Kasumi-1 (cell line): ENCODE data around the gene MEIOB.
A peak's percentile ranks its signal among the peaks of the same experiment; 100 is the strongest.

Source experiments
- DNase-seq, 2 experiments: peaks; one replicate each; lab custom pipeline; 2025; lab: John Stamatoyannopoulos, UW

MEIOB gene

DNA sequence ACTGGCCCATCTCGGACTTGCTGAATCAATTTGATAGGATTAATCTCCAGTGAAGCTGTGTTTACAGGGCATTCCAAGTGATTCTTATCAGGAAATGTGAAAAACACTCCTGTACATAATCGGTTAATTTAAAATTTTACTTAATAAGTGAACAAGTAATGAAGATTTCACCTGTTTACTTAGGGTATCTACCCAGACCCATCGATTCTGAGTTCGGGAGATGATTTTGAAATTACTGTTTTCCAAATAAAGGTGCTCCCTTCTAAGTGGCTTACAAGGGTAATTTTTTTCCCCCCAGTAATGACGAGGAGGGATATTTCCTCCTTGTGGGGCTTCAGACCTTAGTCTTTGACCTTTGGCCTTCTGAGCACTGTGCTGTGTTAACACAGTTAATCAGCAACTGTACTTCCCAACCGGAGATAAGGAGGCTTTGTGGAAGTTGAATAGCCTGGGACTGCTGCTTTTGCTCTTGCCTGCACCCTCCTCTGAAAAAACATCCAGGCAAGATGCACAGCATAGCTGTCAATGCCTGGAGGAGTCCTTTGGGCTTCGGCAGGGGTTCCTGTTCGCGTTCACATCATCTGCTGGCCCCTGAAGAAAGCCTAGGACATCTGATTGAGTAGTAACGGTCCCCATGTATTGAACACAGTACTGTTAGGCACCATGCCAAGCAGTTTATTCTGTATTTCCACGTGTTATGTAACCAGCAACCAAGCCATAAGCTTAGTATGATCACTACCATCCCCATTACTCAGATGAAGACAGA is 43.1 kb downstream of the MEIOB start:
- no peak for DNase-seq

DNA sequence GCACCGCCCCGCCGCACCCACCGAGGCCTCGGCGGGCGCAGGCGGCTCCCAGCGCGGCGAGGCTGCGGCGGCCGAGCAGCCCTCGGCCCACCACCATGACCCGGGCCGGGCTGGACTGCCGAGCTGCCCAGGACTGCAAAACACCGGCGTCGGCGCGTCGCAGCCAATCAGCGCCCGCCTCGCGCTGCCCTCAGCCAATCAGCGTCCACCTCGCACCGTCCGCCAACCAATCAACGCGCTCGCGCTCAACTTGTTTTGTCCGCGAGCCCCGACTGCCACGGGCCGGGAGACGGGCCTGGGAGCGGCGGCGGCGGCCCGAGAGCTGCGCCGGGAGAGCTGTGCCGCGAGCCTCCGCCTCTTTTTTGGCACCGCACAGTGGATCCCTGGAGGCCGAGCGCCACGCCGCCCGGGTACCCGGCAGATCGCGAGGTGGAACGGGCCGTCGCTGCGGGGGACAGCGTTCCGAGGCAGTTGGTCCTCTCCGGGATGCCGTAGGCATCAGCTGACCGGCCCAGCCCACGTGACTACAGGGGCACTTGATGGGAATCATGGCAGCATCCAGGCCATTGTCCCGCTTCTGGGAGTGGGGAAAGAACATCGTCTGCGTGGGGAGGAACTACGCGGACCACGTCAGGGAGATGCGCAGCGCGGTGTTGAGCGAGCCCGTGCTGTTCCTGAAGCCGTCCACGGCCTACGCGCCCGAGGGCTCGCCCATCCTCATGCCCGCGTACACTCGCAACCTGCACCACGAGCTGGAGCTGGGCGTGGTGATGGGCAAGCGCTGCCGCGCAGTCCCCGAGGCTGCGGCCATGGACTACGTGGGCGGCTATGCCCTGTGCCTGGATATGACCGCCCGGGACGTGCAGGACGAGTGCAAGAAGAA is 45.0 kb downstream of the MEIOB start, which contains the start of the genes FAHD1 and HAGH:
FAHD1 (plus strand) TSS at position 516 of the 883 bp plus-strand sequence; CDS start at position 549, 33 bp downstream.
HAGH (minus strand) TSS at position 135 of the 883 bp plus-strand sequence; CDS start at position 97, 38 bp downstream.
- peak; percentile 50 for DNase-seq

DNA sequence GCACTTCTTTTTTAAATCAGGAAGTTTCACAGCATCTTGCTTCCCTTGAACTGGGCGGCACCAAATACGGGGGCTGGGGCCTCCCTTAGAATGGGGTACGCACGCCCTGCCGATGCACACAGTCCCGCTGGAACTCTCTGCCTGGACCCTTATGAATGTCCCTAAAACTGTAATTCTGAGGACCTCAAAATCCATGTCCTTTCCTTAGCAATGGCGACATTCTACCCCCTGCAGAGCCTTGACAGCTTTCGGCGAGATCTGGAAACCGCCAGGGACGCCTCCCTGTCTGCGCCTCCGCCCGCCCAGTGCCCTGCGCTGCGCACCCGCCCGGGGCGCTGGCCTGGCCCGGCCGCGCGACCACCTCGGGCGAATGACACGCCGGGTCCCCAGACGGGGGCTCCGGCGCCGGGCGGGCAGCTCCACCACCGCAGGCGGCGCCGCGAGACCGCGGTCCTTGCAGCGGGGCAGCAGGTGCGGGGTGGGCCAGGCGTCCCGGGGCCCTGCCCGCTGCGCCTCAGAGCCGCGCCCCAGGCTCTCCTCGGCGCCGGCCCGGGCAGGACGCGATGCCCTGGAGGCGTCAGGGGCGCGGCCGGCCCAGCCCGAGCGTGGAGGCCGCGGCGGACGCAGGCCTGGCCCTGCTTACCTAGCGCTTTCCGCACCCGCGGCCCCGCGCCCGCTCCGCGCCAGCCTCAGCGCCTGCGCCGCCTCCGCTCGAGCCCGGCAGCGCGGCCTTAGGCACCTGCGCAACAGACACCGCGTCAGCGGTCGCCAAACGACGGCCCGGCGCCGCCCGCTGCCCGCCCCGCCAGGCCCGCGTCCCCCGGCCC is 45.9 kb downstream of the MEIOB start:
- DNase-seq, result peak; percentile 8 to 36

DNA sequence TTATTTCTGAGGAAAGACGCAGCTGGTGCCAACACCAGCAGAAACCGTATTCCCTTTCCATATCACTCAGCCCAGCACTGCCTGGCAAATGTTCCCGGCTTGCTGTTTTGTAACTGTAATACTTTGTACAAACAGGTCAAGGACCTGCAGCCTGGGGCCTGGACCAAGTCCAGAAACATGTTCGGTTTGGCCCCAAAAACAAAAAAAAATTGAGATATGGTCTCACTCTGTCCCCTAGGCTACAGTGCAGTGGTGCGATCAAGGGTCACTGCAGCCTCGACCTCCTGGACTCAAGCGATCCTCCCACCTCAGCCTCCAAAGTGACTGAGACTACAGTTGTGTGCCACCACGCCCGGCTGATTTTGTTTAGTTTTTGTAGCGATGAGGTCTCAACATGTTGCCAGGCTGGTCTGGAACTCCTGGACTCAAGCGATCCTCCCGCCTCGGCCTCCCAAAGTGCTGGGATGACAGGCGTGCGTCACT is 46.5 kb downstream of the MEIOB start:
- no peak for DNase-seq

DNA sequence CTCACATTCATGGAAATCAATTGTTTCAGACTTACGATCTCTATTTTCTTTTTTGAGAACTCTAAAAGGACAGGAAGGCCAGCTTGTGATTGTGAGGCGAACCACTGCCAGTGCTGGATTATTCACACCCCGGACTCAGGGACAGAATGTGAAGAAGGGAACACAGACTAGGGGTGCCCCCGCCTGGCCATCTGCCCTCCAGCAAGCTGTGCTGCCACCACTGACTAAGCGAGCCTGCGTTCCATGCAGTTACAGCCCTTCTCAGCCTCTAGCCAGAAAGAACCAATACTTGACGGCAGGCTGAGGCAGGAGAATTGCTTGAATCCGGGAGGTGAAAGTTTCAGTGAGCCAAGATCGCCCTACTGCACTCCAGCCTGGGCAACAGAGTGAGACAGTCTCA is 48.1 kb downstream of the MEIOB start:
- peak; percentile 50 to 52 for DNase-seq

DNA sequence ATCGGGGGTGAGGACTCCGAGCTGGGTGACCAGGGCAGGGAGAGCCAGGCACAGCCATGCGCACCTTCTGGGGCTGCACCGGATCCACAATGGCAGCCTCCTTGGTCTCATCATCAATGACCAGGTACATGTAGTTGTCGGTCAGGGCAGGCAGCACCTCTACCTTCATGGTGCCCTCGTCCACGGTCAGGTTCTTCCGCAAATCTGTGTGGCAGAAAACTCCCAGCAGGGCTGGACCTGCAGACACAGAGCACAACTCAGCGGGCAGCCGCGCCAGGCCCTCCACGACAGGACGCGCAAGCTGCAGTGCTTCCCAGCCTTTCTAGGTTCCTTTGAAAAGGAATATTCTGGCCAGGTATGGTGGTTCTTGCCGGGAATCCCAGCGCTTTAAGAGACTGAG is 49.2 kb downstream of the MEIOB start:
- DNase-seq, result no peak

DNA sequence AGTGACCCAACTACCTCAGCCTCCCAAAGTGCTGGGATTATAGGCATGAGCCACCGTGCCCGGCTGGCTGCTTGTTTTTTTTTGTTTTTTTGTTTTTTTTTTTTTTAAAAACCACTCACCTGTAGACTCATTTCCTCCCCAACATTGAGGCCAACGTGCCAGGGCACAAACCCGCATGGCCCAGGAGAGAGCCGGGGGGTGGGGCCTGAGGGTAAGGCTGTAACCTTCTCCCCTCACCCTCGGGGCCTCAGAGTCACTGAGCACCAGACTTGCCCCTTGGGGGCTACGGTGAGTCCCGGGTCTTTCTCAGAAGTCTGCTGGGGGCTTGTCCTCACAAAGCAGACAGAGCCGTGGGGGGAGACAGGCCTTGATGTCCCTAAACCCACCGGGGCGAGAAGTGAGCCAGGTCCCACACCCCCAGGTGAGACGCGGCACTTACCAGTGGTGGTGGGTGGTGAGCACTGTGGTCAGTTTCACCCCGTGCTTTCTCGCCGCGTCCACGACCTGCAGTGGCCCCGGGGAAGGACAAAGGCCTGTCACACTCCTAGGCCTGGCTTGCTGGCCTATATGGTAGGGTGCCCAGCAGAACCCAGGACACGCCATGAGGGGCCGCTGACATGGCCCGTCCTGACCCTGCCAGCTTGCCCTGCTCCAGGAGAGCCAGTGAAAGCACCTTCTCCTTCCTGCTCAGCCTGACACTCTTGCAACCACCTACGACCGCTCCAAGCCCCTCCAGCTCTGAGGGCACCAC is 49.9 kb downstream of the MEIOB start:
- DNase-seq, result no peak

DNA sequence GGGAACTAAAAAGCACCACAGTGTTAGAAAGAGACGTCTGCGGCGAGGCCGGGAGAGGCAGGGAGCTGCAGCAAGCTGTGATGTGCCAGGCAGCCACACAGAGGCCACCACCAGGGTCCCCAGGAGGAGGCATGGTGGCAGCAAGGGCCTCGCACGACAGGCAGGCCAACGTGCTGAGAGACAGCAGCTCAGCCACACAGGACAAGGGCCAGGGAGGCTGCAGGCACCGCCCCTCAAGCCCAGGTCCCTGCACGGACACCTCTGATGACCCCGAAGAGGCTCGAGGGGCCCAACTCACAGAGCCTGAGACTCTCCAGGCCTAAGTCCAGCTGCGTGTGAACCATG is 51.0 kb downstream of the MEIOB start:
- DNase-seq, result no peak

DNA sequence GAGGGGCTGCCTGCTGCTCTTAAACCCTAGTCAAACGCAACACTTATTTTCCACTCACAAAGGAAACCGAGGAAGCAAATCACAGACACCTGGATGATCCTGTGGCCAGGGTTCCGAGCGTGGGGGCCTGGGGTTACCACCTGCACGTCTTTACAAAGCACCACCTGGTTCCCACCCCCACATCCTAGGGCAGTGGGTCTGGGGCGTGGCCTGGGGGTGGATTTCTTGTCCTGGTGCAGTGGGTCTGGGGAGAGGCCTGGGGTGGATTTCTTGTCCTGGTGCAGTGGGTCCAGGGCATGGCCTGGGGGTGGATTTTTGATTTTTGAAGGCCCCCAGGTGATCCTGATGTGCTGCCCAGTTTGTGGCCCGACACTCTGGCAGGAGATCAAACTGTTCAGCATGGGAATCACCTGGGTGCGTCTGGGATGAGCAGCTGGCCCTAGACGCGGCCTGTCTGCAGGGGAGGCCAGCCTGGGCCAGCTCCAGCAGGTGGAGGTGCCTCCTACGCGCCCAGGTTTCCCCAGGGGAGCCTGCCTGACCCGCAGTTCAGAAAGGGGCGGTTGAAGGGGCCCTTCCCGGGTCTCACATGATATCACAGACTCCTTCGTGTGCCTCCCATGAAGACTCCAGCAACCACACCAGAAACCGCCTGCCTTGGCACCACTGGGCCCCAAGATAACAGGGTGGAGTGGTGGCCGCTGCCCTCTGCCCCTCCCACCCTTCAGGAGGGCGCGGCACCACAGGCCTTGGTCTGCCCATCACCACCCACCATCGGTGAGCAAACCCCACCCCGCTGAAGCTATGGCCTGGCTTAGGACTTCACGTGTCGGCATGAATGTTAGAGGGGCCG is 51.6 kb downstream of the MEIOB start:
- no peak for DNase-seq

DNA sequence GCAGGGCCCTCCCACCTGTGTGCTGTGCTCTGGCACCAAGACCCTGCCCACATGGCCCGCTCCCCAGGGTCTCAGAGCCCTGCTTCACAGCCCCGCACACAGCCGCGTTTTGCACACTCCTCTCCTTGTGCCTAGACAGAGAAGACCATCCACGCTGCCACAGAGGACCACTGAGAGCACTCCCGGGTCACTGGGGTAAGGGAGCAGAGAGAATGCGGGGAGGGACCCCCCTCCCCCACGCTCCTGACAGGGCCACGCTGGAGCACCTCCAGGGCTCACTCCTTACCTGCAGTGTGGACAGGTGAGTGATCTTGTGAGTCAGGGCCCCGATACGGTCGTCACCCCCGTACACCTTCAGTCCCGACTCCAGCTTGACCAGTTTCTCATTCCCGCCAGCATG is 52.4 kb downstream of the MEIOB start:
- DNase-seq, result no peak

DNA sequence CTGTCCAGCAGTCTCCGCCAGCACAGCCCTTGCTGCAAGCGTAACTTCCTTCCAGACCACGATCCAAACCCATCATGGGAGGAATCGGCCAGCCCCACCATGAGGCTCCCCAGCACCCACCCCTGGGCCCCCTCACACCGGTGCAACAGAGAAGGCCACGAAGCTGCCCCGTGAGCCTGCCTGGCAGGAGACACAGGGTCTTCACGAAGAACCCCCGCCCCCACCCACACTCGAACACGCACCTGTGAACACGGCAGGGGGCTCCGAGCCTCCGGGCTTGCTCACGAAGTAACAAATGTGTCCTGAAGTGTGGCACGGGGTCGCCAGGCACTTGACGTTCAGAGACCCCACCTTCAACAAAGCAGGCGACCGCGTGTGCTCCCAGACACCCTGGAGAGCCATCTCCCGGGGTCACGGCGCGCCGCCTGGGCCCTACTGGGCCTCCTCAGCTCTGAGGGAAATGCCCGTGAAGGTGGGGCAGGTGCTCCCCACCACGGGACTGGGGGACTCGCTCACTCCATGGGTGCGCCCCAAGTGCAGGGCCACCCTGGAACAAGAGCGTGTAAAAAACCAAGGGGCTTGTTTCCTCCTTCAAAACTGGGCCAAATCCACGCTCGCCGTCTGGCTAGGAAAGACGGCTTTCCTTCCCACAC is 53.0 kb downstream of the MEIOB start:
- no peak for DNase-seq

DNA sequence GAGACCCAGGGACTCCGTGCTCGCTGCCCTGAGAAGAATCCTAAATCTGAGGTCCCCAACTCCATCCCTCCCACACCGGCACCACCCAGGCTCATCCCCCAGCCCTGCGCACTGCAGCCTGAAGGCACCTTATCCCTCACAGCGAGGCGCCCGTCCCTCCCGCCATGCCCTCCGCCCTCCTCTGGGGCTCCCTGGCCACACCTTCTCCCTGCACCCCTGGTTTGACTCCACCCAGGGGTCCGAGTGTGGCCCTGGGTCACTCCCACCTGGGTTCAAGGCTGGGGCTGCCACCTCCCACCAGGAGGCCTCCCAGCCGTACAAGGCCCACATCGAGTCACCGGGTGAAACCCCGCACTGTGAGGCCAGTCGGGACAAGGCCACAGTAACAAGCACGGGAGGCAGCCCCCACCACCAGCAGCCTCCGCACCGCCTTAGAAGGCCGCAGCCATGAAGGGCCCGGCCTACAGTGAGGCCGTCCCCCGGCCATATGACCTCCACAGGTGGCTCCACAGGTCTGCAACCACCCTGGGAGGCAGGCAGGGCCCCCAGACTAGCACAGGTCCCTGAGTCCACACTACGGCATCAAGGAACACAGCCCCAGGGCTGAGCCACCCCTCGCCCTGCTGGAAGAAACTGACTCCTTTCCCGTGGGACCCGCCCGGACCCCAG is 53.6 kb downstream of the MEIOB start:
- no peak for DNase-seq

DNA sequence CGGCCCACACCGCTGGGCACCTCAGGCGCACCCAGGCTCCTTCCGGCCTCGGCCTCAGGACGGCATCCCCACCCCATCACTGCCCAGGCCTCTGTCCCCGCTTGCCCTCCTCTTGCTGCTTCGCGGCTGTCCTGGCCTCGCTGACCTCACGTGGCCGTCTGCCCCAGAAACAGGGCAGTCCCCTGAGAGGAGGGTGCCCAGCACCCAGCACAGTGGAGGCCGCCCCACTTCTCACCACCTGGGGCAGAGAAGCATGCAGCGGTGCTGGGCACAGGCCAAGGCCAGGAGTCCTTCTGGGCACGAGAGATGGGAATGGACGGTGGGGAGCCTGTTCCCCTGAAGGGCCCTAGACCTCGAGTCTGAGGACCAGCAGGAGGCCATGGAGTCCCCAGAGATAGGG is 54.2 kb downstream of the MEIOB start:
- no peak for DNase-seq

DNA sequence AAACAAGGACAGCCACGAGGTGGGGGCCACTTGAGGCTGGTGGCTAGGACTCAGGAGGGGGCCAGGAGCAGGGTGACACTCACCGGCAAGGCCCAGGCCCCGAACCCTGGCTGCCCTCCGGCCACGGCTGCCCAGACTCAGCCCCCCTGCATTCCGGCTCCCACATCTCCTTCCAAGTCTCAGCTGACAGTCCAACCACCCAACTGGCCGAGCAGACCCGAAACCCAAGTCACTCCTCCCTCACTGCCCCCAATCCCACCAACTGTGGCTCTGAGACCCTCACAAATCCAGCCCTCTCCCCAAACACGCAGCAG is 54.7 kb downstream of the MEIOB start:
- no peak for DNase-seq

DNA sequence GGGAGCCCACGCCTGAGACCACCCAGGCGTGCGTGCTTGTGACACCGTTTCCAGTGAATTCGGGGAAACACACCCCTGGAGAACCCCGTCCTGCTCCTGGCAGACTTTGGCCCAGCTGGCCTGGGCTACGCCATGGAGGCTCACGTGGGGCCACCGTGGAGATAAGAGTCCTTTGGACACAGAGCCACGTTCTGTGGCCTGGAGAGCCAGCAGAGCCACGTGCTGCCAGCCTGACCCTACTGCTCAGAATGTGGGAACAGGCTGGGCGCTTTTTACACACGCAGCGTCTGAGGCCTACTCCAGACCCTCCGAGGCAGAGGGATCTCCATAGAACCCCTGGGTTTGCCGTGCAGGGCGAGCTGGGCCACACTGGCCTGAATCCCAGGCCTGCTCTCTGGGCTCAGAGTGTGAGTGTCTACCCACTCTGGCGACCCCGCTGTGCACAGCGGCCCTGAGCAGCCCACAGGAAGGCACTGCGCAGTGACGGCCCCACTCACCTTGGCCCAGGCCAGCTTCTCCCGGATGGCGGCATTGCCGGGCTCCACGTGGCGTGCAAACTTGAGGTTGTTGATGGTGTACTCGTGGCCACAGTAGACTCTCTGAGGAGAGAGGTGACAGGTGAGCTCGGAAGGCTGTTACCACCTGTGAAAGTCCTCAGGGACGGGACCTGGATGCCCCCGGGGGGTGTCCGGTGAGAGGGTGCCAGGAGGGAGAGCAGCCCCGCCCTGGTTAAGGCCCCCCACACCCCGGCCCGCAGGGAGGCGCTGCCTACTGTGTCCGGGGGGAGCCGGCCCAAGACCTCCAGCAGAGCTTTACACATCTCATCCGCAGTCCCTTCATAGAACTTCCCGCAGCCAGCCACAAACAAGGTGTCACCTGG is 55.3 kb downstream of the MEIOB start:
- DNase-seq, result no peak

DNA sequence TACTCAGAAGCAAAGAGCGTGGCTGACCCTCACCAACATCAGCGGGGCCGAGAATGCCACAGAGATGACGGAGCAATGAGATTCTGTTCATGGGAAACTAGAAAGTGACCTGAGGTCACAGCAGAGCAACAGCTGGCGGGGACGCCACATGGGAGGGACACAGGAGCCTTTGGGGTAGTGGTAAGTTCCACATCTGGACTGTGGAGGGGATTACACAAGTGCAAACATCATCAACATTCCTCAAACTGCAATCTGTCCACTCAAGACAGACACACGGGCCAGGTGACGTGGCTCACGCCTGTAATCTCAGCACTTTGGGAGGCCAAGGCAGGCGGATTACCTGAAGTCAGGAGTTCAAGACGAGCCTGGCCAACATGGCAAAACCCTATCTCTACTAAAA is 56.5 kb downstream of the MEIOB start:
- DNase-seq, result no peak

DNA sequence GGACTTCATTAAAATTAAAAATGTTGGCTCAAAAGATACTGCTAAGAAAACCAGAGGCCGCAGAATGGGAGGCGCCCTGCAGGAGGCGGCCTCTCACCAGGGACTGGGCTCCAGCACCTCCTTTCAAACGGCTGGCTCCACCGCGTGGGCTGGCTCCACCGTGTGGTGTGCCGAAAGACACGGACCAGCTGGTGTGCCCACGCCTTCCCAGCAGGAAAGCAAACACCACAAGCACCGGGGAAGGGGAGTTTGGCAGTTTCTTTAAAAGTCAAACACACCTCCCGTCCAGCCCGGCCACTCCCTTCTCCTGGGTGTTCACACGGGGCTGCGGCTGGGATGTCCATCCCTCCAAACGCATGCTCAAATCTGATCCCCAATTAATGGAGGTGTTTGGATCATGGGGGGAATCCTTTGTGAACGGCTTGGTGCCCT is 59.2 kb downstream of the MEIOB start:
- no peak for DNase-seq

DNA sequence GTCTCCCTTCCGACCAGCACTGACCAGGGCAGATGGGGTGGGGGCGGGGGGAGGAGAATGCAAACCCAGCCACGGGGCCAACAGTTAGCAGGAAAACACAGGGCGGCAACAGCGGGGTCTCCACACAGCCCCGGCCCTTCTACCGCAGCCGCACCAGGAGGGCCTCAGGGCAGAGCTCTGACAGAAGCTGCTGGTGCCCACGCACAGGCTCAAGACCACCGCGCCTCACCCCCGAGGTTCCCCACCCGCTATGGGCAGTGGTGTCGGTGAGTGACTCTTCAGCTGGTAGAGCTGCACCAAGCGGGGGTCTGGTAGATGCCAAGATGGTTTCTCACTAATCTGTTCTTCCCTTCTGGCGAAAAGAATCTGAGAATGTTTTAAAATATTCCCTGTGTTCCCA is 61.4 kb downstream of the MEIOB start:
- DNase-seq, result no peak
